HL-60/S4 (cell line): ENCODE data around the gene SHROOM3.

Source experiments
- in situ Hi-C: fragments of 300-500 bp; cut with MboI; formaldehyde crosslinking; loops from 2 replicates; pipeline ENCODE4 v1.14.3; 2022; ENCODE audit warnings: low sequenced_read_pairs

The SHROOM3 gene

GRCh38 chr4:76758996-76759395, 324.0 kb downstream of the SHROOM3 start:
- in situ Hi-C loops, result no loop called here

- in situ Hi-C loops, result no loop called here
These were observed 325.2 kb downstream of the SHROOM3 start for GRCh38 chr4:76760193-76760592.

GRCh38 chr4:76762137-76763130, 327.4 kb downstream of the SHROOM3 start:
- in situ Hi-C loops, result no loop called here

GRCh38 chr4:76764251-76764650, 329.2 kb downstream of the SHROOM3 start:
- in situ Hi-C loops, result no loop called here

- in situ Hi-C loops, result no loop called here
These were observed 330.6 kb downstream of the SHROOM3 start for GRCh38 chr4:76765473-76766183.

- in situ Hi-C loops, result no loop called here
These were observed 333.0 kb downstream of the SHROOM3 start for GRCh38 chr4:76767983-76768382.

GRCh38 chr4:76772498-76773106, 337.6 kb downstream of the SHROOM3 start:
- in situ Hi-C loops, result no loop called here

GRCh38 chr4:76773766-76774165, 338.7 kb downstream of the SHROOM3 start:
- in situ Hi-C loops, result no loop called here

- in situ Hi-C loops, result no loop called here
These were observed 344.9 kb downstream of the SHROOM3 start for GRCh38 chr4:76779740-76780459.

- in situ Hi-C loops, result no loop called here
These were observed 346.0 kb downstream of the SHROOM3 start for GRCh38 chr4:76780781-76781697.

- in situ Hi-C loops, result no loop called here
These were observed 346.9 kb downstream of the SHROOM3 start for GRCh38 chr4:76781698-76782595.

- in situ Hi-C loops, result no loop called here
These were observed 347.8 kb downstream of the SHROOM3 start for GRCh38 chr4:76782837-76783236.

GRCh38 chr4:76783836-76784235, 348.8 kb downstream of the SHROOM3 start:
- in situ Hi-C loops, result no loop called here

GRCh38 chr4:76784237-76784636, 349.2 kb downstream of the SHROOM3 start:
- in situ Hi-C loops, result no loop called here

GRCh38 chr4:76787898-76788297, 352.9 kb downstream of the SHROOM3 start:
- in situ Hi-C loops, result no loop called here

- in situ Hi-C loops, result no loop called here
These were observed 355.3 kb downstream of the SHROOM3 start for GRCh38 chr4:76790377-76790776.

- in situ Hi-C loops, result no loop called here
These were observed 356.4 kb downstream of the SHROOM3 start for GRCh38 chr4:76791479-76791878.

GRCh38 chr4:76792418-76792817, 357.4 kb downstream of the SHROOM3 start:
- in situ Hi-C loops, result no loop called here

- in situ Hi-C loops, result no loop called here
These were observed 360.2 kb downstream of the SHROOM3 start for GRCh38 chr4:76795243-76795642.
